NCI-H510A treated with DMSO at 0.1 percent for 48 hours (cell line): ENCODE data around the gene AMDHD1.
"Not testable (repeated sequence)": the region's sequence is repeated elsewhere in the genome, so short reads cannot be mapped to it uniquely, and the experiment has no call there.

Experiments used
- DNase-seq: peaks from one replicate; lab custom pipeline; 2025; lab: John Stamatoyannopoulos, UW

AMDHD1 gene

DNA sequence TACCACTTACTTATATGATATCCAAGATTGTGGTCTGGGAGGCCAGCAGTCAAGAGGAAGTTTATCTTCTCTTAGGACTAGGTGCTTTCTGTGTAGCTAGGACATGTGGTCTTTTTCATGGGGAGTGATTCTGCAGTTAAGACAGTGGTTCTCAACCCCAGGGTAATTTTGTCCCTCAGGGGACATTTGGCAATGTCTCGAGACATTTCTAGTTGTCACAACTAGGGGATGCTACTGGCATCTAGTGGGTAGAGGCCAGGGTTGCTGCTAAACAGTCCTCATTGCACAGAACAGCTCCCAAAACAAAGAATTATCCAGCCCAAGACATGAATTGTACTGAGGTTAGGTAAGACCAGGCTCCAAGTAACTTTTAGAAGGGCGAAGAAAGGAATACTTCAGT is 20.0 kb downstream of the AMDHD1 start:
- no peak for DNase-seq

DNA sequence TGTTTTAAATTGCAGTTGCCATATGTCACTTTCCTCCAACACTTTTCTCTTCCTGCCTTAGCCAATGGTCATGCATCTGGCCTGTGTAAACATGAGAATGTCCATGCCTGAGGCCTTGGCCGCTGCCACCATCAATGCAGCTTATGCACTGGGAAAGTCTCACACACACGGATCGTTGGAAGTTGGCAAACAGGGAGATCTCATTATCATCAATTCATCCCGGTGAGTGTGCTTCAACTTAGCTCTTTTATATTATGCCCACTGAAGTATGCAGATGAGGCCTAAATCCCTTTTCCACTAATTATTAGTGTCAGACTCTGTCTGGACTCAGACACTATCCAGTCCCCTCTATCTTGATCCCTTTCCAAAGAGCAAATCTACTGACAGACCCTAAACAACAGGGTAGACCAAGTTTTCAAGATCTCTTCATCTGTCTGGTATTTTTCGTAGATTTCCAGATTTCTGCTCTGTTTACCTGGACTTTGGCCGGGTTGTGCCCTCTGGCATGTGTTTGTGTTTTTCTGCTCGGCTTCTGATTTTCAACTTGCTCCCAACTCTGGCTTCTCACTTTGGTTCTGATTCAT is 23.2 kb downstream of the AMDHD1 start:
- DNase-seq = no peak

DNA sequence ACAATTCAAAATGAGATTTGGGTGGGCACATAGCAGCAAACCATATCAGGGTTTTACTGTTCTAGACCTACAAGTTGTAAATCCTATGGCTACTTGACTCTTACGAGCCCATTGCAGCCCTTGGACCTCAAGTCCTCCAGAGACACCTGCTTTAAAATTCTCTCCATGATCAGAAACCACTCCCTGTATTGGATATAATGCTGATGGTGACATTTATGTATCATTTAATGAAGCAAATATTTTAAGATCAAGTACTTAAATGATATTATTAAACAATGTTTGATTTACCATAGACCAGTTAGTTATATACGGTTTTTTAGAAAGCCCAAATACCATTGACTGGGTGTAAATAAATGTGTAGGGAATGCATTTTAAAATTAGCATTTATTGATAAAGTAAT is 24.2 kb downstream of the AMDHD1 start:
- DNase-seq = no peak

DNA sequence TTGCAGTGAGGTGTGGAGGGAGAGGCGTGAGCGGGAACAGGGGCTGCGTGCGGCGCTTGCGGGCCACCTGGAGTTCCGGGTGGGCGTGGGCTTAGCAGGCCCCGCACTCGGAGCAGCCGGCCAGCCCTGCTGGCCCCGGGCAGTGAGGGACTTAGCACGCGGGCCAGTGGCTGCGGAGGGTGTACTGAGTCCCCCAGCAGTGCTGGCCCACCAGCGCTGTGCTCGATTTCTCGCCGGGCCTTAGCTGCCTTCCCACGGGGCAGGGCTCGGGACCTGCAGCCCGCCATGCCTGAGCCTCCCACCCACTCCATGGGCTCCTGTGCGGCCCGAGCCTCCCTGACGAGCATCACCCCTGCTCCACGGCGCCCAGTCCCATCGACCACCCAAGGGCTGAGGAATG is 26.0 kb downstream of the AMDHD1 start:
- not testable (repeated sequence) for DNase-seq

DNA sequence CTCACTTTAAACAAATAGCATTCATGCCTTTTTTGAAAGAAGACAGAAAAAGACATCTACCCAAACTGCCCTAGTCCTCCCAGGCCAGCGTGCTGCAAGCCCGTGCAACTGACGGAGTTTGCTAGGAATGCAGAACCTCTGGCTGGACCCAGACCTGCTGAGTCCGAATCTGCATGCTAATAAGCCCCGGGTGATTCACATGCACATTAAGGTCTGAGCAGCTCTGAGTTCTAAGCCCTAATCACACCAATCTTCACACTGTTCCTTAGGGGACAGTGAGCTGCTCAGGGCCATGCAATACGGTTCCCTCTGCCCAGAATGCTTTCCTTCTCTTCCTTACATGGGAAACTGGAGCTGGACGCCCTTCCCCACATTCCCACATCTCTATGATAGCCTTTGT is 27.8 kb downstream of the AMDHD1 start:
- no peak for DNase-seq

DNA sequence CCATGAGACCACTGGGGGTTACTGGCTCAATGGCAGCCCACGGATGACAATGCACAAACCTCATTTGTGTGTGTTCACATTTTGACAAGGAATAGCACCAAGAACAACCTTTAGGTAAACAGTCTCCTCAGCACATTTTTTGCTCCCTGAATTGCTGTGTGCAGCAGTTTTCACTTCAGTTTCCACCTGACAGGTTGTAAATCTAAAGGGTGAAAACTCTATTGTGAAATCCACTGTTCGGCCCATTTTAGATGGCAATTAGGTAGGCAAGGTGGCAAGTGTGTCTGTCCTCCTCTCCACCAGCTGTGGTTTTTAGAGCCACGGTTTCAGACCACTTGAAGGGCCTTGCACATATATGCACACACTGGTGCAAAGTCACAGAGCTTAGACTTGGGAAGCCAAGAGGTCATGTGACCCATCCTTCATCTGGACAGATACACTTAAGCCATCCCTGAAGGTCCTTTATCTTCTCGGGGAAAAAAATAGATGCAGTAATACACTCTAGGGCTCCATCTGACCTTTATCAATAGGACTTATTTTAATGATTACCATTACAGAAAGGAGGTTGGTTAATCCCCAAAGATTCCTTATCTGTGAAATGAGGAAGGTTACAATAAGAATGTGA is 29.8 kb downstream of the AMDHD1 start:
- no peak for DNase-seq

DNA sequence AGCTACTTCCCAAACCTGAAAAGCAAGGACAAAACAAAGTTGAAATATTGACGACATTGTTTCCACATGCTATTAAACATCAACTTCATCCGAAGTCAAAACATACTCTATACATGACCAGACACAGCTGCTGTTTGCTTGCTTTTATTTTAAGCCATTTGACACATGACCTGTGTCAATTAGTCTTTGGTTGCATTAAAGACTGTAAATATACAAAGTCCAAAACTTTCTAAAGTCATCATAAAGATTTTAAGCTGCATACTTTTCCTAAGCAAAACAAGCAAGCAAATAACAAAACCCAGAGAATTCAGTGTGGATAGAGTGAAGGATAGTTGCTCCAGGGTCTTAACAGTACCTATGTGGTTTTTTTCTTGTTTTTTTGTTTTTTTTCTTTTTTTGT is 31.2 kb downstream of the AMDHD1 start:
- no peak for DNase-seq

DNA sequence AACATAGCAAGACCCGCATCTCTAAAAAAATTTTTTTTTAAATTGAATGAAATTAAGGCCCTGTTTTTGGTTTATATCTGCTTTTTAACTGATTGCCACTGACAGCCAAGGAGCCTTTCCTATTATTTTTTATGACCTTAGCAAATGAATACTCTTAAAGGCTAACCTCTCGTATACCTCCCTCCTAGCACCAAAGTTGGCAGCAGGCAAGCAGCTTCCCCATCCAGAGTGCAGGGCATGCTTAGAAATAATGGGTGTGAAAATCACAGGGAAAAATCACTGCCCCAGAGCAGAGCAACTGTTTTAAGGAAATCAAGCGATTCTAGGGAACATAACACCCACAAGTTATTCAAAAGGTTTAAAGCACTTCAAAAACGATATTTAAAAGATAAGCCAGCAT is 32.4 kb downstream of the AMDHD1 start:
- DNase-seq = no peak

DNA sequence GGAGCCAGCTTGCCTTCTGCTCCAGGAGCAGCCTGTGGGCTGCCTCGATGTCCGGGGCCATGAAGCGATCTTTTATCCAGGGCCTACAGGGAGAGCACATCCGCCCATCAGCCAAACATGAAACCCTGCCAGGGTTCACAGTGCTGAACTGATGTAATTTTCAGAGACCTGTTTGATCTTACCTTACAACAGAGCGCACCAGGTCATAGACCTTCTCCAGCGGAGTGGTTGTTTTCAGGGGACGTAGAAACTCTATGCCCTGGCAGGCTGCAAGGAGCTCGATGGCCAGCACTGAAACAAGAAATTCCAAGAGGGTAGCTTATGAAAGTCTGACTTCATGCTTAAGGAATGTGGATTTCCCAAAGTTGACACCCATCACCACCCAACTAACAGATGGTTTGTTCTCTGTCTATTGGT is 33.3 kb downstream of the AMDHD1 start:
- no peak for DNase-seq

DNA sequence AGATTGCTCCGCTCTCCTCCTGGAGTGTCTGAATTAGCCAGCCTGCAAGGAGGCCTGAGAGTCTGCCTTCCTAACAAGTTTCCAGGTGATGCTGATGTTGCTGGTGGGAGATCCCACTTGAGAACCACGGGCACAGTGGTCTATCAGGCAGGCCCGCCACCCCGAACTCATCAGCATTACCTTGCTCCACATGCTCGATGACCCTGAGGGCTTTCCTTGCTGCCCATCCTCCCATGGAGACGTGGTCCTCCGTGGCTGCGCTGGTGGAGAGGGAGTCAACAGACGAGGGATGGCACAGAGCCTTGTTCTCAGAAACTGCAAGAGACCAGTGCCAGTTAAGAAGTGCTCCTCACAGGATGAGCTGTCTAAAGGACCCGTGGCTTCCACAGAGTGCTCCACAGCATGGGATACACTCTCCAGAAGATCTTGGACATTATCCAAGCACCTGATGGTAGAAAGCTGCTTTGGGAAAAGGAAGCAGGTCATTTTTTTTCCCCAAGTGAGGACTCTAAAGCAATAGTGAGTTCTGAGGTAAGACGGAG is 34.7 kb downstream of the AMDHD1 start:
- DNase-seq = no peak

DNA sequence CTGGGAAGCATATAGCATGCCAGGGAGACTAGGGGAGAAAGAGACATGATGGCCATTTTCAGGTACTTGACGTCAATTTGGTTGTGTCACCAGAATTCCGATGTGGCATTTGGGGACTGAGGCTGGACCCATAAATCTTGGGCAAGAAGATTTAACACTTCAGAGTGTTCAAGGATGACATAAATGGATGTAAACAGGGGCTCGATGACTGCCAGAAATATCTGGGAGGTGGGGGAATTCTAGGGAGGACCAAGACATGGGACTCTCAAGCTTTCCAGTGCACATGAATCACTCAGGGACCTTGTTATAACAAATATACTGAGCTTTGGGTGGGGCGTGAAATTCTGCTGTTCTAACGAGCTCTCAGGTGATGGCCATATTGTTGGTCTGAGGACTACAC is 35.2 kb downstream of the AMDHD1 start:
- no peak for DNase-seq

DNA sequence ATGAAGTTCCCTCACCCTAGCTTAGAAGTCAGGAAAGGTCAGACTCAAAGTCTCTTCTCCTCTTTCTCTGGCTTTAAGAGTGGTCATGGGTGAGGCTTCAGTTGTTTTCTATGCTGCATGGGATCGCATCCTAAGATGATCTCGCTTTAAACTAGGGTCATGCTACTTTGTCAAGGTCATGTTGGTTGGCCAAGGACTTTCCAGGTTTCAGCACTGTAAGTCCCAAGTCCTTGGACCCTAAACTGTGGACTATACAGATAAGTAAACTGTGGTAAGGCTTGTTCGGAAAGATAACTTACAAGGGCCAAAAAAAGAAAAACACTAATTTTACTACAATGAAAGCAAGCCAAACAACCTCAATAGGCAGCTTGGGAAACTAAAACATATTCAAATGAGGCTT is 35.6 kb downstream of the AMDHD1 start:
- DNase-seq = no peak

DNA sequence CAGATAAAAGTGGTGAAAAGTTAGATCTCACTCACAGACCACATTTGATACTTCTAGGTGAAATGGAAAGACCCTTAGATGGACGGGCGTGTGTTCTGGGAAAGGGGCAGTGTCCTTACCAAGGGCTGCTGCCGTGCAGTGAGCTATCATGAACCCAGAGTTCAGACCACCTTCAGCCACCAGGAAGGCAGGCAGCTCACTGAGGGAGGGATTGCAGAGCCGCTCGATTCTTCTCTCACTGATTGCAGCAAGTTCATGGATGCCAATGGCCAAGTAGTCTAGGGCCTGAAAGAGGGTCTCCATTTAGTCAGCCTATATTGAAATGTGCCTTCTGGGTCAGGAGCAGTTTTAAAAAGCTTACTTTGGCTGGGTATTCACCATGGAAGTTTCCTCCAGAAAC is 37.3 kb downstream of the AMDHD1 start:
- no peak for DNase-seq

DNA sequence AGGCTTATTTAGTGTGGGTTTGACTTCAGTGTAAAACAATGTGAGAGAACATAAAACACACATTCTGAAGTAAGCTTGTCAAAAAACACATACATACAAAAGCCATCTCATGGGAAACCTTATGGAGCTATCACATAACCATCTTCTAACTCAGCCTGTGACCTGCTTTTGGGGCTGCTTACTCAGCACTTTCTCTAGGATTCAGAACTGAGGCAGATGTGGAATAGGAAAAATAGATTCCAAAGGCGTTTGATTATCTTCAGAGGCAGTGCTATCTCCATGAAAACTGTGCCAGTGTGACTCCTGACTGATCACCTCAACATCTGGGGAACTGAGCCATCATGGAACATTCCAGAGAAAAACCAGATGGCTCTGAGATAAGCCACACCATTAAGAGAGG is 39.5 kb downstream of the AMDHD1 start:
- no peak for DNase-seq

DNA sequence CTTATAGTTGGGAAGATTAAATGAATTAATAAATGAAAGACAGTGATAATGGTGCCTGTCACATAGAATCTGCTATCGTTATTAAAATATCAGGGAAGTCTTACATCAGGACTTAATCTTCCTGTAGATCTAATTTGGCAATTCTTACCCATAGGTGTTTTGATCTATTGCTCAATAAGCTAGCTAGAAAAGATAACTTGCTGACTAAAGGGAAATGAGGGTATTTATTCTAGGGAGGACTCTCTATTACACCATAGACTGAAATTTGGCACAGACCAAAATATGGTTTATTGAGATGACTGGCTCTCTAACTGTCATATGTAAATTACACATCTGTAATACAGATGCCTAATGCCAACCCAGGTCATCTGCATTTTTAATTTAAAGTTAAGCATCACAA is 41.6 kb downstream of the AMDHD1 start:
- no peak for DNase-seq

DNA sequence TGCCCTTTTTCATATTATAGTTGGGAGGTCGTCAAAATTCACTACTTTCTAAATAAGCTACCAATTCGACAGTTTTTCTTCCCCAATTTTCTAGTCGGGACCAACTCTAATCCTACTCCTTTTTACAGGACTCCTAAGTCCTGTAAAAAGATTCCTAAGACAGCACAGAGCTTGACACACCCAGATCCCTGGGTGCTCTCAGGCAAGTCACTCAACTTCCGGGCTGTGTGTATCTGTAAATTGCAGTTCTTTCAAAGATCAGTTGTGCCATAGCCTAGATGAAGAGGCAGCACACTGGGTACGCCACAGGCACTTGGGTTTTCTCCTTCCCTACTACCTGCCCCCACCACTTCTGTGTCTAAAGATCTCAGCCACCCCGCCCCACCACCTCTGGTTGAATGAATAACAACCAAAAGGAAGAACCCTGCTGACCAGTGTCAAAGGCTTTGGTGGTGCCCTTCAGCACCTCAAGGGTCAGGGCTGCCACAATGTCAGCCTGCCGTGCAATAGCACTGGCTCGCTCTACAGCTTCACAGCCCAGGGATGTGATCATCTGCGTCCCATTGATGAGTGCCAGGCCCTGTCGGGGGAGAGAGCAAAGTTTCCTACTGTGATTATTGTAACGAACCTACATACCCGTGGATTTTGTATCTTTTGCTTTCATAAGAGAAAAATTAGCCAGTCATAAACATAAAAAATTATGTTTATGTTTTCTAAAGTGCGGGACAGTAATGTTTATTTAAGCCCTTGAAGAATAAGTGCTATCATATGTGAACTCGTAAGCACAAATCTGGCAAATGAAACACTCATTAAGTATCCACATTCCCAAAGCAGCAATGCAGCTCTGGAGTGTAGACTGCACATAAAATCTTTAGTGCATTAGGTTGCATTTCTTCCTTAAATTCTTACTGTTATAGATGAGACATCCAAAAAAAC is 43.8 kb downstream of the AMDHD1 start:
- DNase-seq = no peak

DNA sequence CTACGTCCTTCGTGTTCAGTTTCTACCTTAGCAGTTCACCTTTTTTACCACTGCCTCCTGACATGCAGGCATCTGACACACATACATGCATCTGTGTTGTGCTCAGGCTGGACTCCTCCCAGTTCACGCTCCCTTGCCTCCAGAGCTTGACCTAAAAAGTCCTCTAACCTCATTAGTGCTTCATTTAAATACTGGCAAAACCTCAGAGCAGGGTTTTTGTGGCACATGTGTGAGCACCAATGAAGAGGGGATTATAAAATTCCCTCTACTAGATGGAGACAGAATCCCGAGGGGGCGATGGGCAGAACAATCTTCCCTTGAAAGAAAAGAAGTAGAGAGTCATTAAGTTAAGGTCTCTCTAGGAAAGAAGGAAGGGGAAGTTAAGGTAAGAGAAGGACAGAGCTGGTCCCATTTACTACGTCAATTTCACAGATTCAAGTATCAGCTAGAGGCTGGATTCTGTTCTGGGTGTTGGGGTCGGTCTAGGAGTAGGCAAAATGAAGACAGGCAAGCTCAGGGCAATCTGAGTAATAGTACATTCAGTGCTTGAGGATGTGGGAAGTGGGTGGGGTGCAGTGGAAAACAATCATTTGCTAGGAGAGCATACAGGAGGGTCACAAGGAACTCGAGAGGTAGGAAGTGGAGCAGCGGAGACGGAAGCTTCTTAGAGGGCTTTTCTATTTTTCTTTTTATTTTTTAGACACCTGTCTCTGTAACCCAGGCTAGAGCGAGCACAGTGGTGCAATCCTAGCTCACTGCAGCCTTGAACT is 45.6 kb downstream of the AMDHD1 start:
- DNase-seq = no peak

DNA sequence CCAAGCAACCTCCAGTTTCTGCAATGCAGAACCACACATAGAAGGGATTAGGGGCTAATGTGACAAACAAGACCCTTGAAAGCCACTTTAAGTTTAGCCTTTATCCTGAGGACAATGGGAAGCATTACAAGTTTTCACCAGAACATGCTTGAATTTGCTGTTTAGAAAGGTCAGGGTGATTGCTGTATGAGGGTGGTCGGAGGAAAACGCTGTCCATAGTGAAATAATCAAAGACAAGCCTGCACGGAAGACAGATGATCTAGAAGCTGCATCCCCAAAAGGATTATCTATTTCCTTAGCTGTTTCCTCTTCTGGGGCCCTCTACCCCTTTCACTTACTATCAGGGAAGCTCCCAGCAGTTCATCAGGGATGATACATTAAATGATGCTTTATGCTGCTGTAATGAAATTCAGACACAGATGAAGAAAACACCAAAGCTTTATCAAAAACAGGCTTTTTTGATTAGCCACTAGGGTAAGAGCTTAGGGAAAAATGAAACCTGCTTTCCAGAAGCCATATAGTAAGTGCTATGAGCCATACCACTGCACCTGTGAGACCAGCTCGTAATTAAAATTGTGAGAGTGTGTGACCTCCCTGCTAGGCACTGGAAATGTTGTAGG is 46.5 kb downstream of the AMDHD1 start:
- DNase-seq = no peak

DNA sequence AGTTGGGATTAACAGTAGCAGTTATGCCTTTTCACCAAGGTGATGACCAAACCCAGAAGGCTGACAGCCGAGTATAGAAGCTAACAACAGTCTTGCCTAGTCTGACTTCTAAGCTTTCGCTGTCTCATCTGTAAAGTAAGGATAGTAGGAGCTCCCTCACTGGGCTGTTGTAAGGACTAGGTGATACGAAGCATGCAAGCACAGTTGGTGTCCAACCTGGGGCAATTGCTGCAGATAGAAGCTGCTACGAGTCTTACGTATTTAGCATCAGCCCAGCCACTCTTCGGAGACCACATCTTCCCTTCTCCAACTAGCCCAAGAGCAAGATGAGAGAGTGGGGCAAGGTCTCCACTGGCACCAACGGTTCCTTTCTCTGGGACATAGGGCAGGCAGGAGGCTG is 47.0 kb downstream of the AMDHD1 start:
- DNase-seq = no peak

DNA sequence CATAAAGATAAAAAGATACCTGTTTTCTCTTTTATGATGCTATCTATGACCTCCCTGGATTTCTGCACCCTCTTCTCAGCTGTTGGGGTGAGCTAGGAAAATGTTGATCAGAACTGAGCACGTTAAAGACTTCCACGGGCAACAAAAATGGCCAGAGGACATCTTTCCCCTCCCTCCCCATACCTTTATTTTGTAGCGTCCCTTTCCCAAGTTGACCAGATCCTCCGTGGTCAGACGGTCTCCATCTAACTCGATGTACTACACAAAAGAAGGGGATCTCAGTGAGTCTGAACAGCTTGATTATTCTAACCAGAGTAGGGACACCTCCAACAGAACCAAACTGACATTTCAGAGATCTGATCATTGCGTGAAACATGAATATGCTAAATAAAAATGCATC is 50.8 kb downstream of the AMDHD1 start:
- DNase-seq = no peak

DNA sequence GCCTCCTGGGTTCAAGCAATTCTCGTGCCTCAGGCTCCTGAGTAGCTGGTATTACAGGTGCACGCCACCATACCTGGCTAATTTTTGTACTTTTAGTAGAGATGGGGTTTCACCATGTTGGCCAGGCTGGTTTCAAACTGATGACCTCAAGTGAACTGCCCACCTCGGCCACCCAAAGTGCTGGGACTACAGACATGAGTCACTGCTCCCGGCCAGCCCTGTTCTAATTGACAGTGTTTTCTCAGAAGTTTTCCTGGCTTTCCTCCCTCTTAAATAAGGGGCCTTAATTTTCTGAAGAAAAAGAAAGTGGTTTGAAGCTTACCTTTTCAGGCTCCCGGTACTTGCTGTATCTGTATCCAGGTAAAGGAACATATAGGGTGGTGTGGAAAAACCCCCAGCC is 51.3 kb downstream of the AMDHD1 start:
- no peak for DNase-seq
